GM12878 (cell line): ENCODE results near the gene MCHR1. TPM values are rescaled to one million over a fixed set of nuclear protein-coding genes. Genes with fewer than 3 reads are reported as not detected.

ENCODE experiments used
- ATAC-seq: fragments of 200-7000 bp; cut with Tn5 transposase; 3 replicates; pipeline ENCODE4 v1.9.1; 2020; ENCODE audit warnings: mild to moderate bottlenecking, moderate library complexity
- BruUV-seq: library from RNA; stranded (reverse); fragments of 400-500 nt; replicated peaks from 2 replicates; lab custom pipeline; 2021; lab: Mats Ljungman, UMichigan
- CTCF ChIA-PET: fragments of 300-600 bp; sonication (Branson Sonifier 250); formaldehyde crosslinking; extraction: SDS; loops from one replicate; lab custom pipeline; 2021; ENCODE audit warnings: inconsistent platforms; lab: Yijun Ruan, JAX
- POLR2A ChIA-PET: fragments of 350-600 bp; formaldehyde crosslinking; extraction: SDS; loops from one replicate; lab custom pipeline; 2021; ENCODE audit warnings: inconsistent platforms; lab: Charles Lee
- RAD21 ChIA-PET: fragments of 300-600 bp; sonication (Branson Sonifier 250); formaldehyde crosslinking; loops from one replicate; lab custom pipeline; 2023; ENCODE audit warnings: antibody characterized with exemption; ENCODE audit not compliant: unreplicated experiment; lab: Charles Lee
- SMC1A ChIA-PET: fragments of 300-600 bp; sonication (Branson Sonifier 250); formaldehyde crosslinking; loops from one replicate; lab custom pipeline; 2023; ENCODE audit not compliant: unreplicated experiment, uncharacterized antibody; lab: Charles Lee
- DNase-seq: peaks from one replicate; pipeline ENCODE4 v3.0.0-alpha.2; 2011; ENCODE audit warnings: low read depth, low spot score
- FAIRE-seq: peaks from 3 replicates; lab custom pipeline; 2011; peaks lifted over from hg19 to GRCh38; lab: Jason Lieb, UNC
- H2AFZ ChIP-seq: 2 replicates; pipeline ENCODE4 v1.6.0; 2011; ENCODE audit warnings: low read depth, low read length, control low read depth; ENCODE audit not compliant: control insufficient read depth
- H3K27ac ChIP-seq: 2 replicates; pipeline ENCODE4 v1.5.1; 2011; ENCODE audit warnings: control low read depth; ENCODE audit not compliant: control insufficient read depth, insufficient read depth
- H3K27me3 ChIP-seq, 2 experiments: replicated peaks in 1 of 2; 2 replicates each; pipeline versions ENCODE4 v1.6.0 to v1.6.1; 2011; ENCODE audit warnings: low read length in 1 of 2; ENCODE audit not compliant: control insufficient read depth in 2 of 2, insufficient read depth in 2 of 2
- H3K36me3 ChIP-seq, 2 experiments: 2 replicates each; pipeline ENCODE4 v1.5.1; 2011; ENCODE audit warnings: low read length in 1 of 2; ENCODE audit not compliant: control insufficient read depth in 2 of 2, insufficient read depth in 2 of 2
- H3K4me1 ChIP-seq: 2 replicates; pipeline ENCODE4 v1.6.1; 2011; ENCODE audit warnings: mild to moderate bottlenecking, low read length, moderate library complexity, mixed read lengths; ENCODE audit not compliant: control insufficient read depth, insufficient read depth
- H3K4me2 ChIP-seq: 2 replicates; pipeline ENCODE4 v1.6.0; 2011; ENCODE audit warnings: control low read depth; ENCODE audit not compliant: control insufficient read depth, insufficient read depth
- H3K4me3 ChIP-seq: fragments of 200-600 bp; sonication (generic); 2 replicates; pipeline ENCODE4 v1.5.1; 2016
- H3K79me2 ChIP-seq: 2 replicates; pipeline ENCODE4 v1.6.0; 2011; ENCODE audit warnings: low read length; ENCODE audit not compliant: control insufficient read depth, insufficient read depth
- H3K9ac ChIP-seq: 2 replicates; pipeline ENCODE4 v1.8.0; 2011; ENCODE audit warnings: low read length, control low read depth, mixed read lengths; ENCODE audit not compliant: control insufficient read depth, insufficient read depth
- H3K9me3 ChIP-seq: replicated peaks from 3 replicates; pipeline ENCODE4 v1.5.1; 2011; ENCODE audit warnings: mild to moderate bottlenecking, low read length; ENCODE audit not compliant: control insufficient read depth, insufficient read depth
- H4K20me1 ChIP-seq: 2 replicates; pipeline ENCODE4 v1.6.0; 2011; ENCODE audit not compliant: control insufficient read depth, insufficient read depth
- ETV6 ChIP-seq, 2 experiments: fragments of 450-650 bp in 1 of 2; IDR thresholded peaks in 1 of 2; conservative IDR thresholded peaks in 1 of 2; 2 replicates each; pipeline ENCODE4 v1.6.1; 2014; ENCODE audit warnings: antibody characterized with exemption in 1 of 2, borderline replicate concordance in 1 of 2, low read depth in 1 of 2, mild to moderate bottlenecking in 1 of 2, moderate library complexity in 1 of 2
- RAD21 ChIP-seq: IDR thresholded peaks from 2 replicates; pipeline ENCODE4 v1.6.1; 2011; ENCODE audit warnings: mild to moderate bottlenecking, low read depth, low read length, moderate library complexity; ENCODE audit not compliant: insufficient read depth
- STAT3 ChIP-seq: IDR thresholded peaks from 2 replicates; pipeline ENCODE4 v1.6.1; 2011; ENCODE audit warnings: low read depth, low read length, improper control_type of control experiment
- WGBS: methylation state at CpG from one replicate; pipeline ENCODE4 v1.1.6; 2016; ENCODE audit warnings: low lambda C conversion rate; ENCODE audit not compliant: insufficient replicate concordance, insufficient coverage; ENCODE audit errors: missing lambda C conversion rate; 5-methylcytosine and 5-hydroxymethylcytosine counted together
- in situ Hi-C: fragments of 300-500 bp; cut with MboI; formaldehyde crosslinking; loops from 9 replicates; pipeline ENCODE4 v1.14.3; 2018; ENCODE audit warnings: mixed read lengths
- intact Hi-C: fragments of 100-400 bp; cut with micrococcal nuclease; formaldehyde crosslinking; loops from one replicate; pipeline ENCODE4 v1.14.2; 2022; ENCODE audit not compliant: unreplicated experiment
- polyA plus RNA-seq, 11 experiments: library from polyadenylated mRNA; depleted of rRNA in 4 of 11; unstranded in 6 of 11; stranded (reverse) in 5 of 11; fragments of >200 nt; fragmentation: Nextera tagmentation in 4 of 11; fragmentation: Illumina TruSeq in 1 of 11; extraction: Ambion mirVana in 4 of 11; extraction: Trizol in 1 of 11; gene quantifications; 1 replicate in 1 of 11; 2 replicates in 10 of 11; pipeline versions ENCODE4 v1.2.1 to v1.2.3, GENCODE V29; 2011 to 2016; ENCODE audit warnings: inconsistent platforms in 2 of 11, missing spikeins in 2 of 11, low read depth in 1 of 11
- total RNA-seq, 4 experiments: library from RNA; depleted of rRNA in 3 of 4; stranded (reverse); fragments of >200 nt in 3 of 4; fragmentation: Illumina TruSeq in 1 of 4; extraction: Trizol in 1 of 4; gene quantifications; 2 replicates each; pipeline versions ENCODE4 v1.2.1 to v1.2.3, GENCODE V29; 2013 to 2021
- TF ChIP-seq, protein P1 (sequence below), 3 experiments: IDR thresholded peaks in 2 of 3; conservative IDR thresholded peaks in 1 of 3; 2 replicates each; pipeline ENCODE4 v1.5.1; 2011; ENCODE audit warnings: low read depth in 3 of 3, low read length in 3 of 3, mild to moderate bottlenecking in 3 of 3, control low read depth in 2 of 3, moderate library complexity in 2 of 3, inconsistent platforms in 1 of 3, mixed read lengths in 1 of 3; ENCODE audit not compliant: control insufficient read depth in 2 of 3, insufficient read depth in 1 of 3; ENCODE audit errors: extremely low read depth in 1 of 3
- TF ChIP-seq, protein P2 (sequence below): fragments of 450-650 bp; IDR thresholded peaks from 2 replicates; pipeline ENCODE4 v1.6.1; 2017; ENCODE audit warnings: mild to moderate bottlenecking, moderate library complexity
- TF ChIP-seq, protein P3 (sequence below): IDR thresholded peaks from 2 replicates; pipeline ENCODE4 v1.6.1; 2011; ENCODE audit warnings: low read depth, low read length, improper control_type of control experiment, borderline replicate concordance

The MCHR1 gene
- total and polyA plus RNA-seq, 10 of the 15 experiments (the other 5 are each of a cell fraction or from before 2014, with no cell fraction given): not detected

DNA sequence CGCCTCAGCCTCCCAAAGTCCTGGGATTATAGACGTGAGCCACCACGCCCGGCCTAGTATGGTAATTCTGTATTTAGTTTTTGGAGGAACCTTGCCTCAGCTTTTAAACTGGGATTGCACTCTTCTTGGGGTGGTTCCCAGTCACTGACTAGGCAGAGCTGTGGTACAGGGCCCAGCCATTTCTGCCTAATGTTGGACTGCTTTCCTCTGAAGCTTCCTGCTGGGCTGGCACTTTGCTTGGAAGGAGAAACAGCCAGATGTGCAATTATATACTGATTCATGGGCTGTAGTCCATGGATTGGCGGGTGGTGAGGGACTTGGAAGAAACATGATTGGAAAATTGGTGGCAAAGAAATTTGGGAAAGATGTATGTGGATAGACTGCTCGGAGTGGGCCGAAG is 17.6 kb upstream of the MCHR1 start (continued):
- TF ChIP-seq, protein P1, sequence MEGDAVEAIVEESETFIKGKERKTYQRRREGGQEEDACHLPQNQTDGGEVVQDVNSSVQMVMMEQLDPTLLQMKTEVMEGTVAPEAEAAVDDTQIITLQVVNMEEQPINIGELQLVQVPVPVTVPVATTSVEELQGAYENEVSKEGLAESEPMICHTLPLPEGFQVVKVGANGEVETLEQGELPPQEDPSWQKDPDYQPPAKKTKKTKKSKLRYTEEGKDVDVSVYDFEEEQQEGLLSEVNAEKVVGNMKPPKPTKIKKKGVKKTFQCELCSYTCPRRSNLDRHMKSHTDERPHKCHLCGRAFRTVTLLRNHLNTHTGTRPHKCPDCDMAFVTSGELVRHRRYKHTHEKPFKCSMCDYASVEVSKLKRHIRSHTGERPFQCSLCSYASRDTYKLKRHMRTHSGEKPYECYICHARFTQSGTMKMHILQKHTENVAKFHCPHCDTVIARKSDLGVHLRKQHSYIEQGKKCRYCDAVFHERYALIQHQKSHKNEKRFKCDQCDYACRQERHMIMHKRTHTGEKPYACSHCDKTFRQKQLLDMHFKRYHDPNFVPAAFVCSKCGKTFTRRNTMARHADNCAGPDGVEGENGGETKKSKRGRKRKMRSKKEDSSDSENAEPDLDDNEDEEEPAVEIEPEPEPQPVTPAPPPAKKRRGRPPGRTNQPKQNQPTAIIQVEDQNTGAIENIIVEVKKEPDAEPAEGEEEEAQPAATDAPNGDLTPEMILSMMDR (IDR thresholded peaks at IDR 0.05 in 2 of 3, conservative IDR thresholded peaks at IDR 0.05 in 1 of 3; ENCODE audit: control insufficient read depth in 2 of 3, extremely low read depth in 1 of 3, insufficient read depth in 1 of 3, low read depth in 3 of 3, low read length in 3 of 3): no peak
- TF ChIP-seq RAD21 (no peak), STAT3 (no peak), ETV6 (conservative IDR thresholded peaks at IDR 0.05 in 1 of 2, IDR thresholded peaks at IDR 0.05 in 1 of 2; ENCODE audit: borderline replicate concordance in 1 of 2, low read depth in 1 of 2) (no peak)
- TF ChIP-seq, protein P2, sequence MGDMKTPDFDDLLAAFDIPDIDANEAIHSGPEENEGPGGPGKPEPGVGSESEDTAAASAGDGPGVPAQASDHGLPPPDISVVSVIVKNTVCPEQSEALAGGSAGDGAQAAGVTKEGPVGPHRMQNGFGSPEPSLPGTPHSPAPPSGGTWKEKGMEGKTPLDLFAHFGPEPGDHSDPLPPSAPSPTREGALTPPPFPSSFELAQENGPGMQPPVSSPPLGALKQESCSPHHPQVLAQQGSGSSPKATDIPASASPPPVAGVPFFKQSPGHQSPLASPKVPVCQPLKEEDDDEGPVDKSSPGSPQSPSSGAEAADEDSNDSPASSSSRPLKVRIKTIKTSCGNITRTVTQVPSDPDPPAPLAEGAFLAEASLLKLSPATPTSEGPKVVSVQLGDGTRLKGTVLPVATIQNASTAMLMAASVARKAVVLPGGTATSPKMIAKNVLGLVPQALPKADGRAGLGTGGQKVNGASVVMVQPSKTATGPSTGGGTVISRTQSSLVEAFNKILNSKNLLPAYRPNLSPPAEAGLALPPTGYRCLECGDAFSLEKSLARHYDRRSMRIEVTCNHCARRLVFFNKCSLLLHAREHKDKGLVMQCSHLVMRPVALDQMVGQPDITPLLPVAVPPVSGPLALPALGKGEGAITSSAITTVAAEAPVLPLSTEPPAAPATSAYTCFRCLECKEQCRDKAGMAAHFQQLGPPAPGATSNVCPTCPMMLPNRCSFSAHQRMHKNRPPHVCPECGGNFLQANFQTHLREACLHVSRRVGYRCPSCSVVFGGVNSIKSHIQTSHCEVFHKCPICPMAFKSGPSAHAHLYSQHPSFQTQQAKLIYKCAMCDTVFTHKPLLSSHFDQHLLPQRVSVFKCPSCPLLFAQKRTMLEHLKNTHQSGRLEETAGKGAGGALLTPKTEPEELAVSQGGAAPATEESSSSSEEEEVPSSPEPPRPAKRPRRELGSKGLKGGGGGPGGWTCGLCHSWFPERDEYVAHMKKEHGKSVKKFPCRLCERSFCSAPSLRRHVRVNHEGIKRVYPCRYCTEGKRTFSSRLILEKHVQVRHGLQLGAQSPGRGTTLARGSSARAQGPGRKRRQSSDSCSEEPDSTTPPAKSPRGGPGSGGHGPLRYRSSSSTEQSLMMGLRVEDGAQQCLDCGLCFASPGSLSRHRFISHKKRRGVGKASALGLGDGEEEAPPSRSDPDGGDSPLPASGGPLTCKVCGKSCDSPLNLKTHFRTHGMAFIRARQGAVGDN: no peak

DNA sequence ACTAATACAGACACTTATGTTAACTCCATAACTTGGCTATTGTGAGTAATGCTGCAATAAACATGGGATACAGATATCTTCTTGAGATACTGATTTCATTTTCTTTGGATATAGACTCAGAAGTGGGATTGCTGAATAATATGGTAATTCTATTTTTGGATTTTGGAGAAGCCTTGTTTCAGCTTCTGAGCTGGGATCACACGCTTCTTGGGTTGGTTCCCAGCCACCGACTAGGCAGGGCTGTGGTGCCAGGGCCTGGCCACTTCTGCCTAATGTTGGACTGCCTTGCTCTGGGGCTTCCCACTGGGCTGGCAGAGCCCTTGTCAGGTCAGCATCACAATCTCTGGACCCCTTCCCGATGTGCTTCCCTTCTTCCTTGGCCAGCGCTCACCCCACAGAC is 14.0 kb upstream of the MCHR1 start:
- ChIA-PET RAD21 (no interaction called here), POLR2A (no interaction called here), SMC1A (interaction anchor here (0.9 kb wide), 1 partner anchor 17 kb away, joined by 3 read pairs; no protein-coding TSS in a partner anchor), CTCF (interaction anchor here (0.8 to 1.2 kb wide), 4 partner anchors 10 to 228 kb away, joined by 3 to 5 read pairs (median 4); no protein-coding TSS in a partner anchor)
- no peaks in the 10 kb centered on the region for H4K20me1 ChIP-seq
- BruUV-seq: no TSS peak
- no peak overlapping the region for H3K4me3 ChIP-seq
- intact Hi-C loops: no loop called here
- no peak overlapping the region for H3K27ac ChIP-seq
- 70% methylated on average over 4 of the region's 4 CpGs for WGBS
- TF ChIP-seq, protein P3, sequence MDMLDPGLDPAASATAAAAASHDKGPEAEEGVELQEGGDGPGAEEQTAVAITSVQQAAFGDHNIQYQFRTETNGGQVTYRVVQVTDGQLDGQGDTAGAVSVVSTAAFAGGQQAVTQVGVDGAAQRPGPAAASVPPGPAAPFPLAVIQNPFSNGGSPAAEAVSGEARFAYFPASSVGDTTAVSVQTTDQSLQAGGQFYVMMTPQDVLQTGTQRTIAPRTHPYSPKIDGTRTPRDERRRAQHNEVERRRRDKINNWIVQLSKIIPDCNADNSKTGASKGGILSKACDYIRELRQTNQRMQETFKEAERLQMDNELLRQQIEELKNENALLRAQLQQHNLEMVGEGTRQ: no peak
- peaks cover 9% of the 10 kb centered on the region for H3K4me1 ChIP-seq
- no peaks in the 10 kb centered on the region for H3K27me3 ChIP-seq
- ATAC-seq (no peak), FAIRE-seq (no peak), DNase-seq (no peak)
- no peaks in the 10 kb centered on the region for H3K79me2 ChIP-seq
- H3K4me2 ChIP-seq: no peak overlapping the region
- H3K9me3 ChIP-seq: no peaks in the 10 kb centered on the region; the same call in 2 of the 3 replicates
- in situ Hi-C loops: no loop called here
- H2AFZ ChIP-seq: no peak overlapping the region
- no peaks in the 10 kb centered on the region for H3K36me3 ChIP-seq
- no peak overlapping the region for H3K9ac ChIP-seq
